Activated CD4-positive, alpha-beta memory T cell treated with anti-CD3 and anti-CD28 coated beads for 36 hours (primary cell): ENCODE results near the gene STAB1. TPM values are rescaled to one million over a fixed set of nuclear protein-coding genes. Genes with fewer than 3 reads are reported as not detected.

Source experiments
- CTCF ChIA-PET: fragments of 350-600 bp; sonication (Branson Sonifier 250); formaldehyde crosslinking; loops from one replicate; lab custom pipeline; 2021; ENCODE audit warnings: antibody characterized with exemption, inconsistent platforms; lab: Charles Lee
- POLR2A ChIA-PET: fragments of 350-600 bp; sonication (Branson Sonifier 250); formaldehyde crosslinking; loops from one replicate; lab custom pipeline; 2021; ENCODE audit warnings: antibody characterized with exemption; lab: Charles Lee
- DNase-seq: peaks from one replicate; pipeline ENCODE4 v3.0.0-alpha.2; 2020
- H3K27ac Mint-ChIP-seq: one replicate; pipeline ENCODE4 v1.8.0; 2021; ENCODE audit warnings: mixed read lengths
- H3K27me3 Mint-ChIP-seq: one replicate; pipeline ENCODE4 v1.8.0; 2021; ENCODE audit warnings: mixed read lengths
- H3K36me3 Mint-ChIP-seq: one replicate; pipeline ENCODE4 v1.8.0; 2021; ENCODE audit warnings: mixed read lengths
- H3K4me1 Mint-ChIP-seq: one replicate; pipeline ENCODE4 v1.8.0; 2021; ENCODE audit warnings: low read depth, mixed read lengths
- H3K4me3 Mint-ChIP-seq: one replicate; pipeline ENCODE4 v1.8.0; 2021; ENCODE audit warnings: mild to moderate bottlenecking, mixed read lengths
- H3K9me3 Mint-ChIP-seq: one replicate; pipeline ENCODE4 v1.8.0; 2021; ENCODE audit warnings: mixed read lengths
- intact Hi-C: fragments of 100-400 bp; cut with micrococcal nuclease; formaldehyde crosslinking; loops from one replicate; pipeline ENCODE4 v1.15.1; 2023
- total RNA-seq, 2 experiments: library from RNA; stranded (reverse); gene quantifications; one replicate each; pipeline ENCODE4 v1.2.3, GENCODE V29; 2021

The STAB1 gene
- total RNA-seq, 2 experiments from 2014 or later: 0.14 TPM; not detected in 1

DNA sequence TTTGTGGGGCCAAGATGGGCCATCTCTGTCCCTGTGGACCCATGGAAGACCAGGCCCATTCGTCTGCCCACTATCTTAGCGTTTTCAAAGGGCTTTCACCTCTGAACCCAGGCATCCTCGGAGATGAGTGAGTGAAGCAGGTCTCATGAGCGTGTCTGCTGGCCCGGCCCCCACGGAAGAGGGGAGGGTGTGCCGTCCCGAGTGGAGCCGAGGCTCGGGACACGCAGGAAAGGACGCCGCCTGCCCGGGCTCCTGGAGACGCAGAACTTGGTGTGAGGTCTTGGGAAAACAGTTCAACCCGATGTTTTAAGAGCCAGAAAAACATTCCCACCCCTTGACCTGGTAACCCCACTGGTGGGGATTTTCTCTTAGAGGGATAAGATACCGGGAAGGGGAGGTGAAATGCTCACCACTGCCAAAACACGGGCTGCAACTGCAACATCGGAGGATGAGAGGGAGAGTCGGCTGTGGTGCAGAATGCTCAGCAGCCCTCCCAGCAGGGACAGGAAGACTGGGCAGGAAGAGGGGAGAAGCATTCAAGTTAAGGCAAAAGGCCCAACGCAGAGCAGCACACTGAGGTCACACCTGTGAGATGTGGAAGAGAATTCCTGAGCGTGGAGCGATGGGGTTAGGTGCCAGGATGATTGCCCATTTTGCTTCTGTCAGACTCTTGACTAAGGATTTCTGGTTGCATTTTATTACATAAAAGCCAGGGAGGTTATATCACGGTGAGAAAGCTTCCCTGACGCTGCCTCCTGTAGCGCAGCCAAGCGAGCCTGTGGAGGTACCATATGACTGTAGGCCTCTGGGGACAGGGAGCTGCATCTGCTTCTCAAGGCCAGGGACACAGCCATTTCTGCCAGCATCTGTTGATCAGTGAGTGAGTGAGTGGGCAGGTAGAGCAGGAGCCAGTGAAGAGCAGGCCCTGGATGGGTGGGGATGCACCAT, 14.1 kb upstream of the STAB1 start:
- DNase-seq: no peak
- Mint-ChIP-seq H3K27ac (no peak overlapping the region), H3K4me3 (no peak overlapping the region), H3K27me3 (no peaks in the 10 kb centered on the region), H3K4me1 (no peaks in the 10 kb centered on the region), H3K36me3 (peaks cover 34% of the 10 kb centered on the region), H3K9me3 (no peaks in the 10 kb centered on the region)
- CTCF ChIA-PET: interaction anchor here (1.4 to 1.9 kb wide), 2 partner anchors 17 to 24 kb away, joined by 4 read pairs; no protein-coding TSS in a partner anchor
- intact Hi-C loops: no loop called here
- POLR2A ChIA-PET: no interaction called here

DNA sequence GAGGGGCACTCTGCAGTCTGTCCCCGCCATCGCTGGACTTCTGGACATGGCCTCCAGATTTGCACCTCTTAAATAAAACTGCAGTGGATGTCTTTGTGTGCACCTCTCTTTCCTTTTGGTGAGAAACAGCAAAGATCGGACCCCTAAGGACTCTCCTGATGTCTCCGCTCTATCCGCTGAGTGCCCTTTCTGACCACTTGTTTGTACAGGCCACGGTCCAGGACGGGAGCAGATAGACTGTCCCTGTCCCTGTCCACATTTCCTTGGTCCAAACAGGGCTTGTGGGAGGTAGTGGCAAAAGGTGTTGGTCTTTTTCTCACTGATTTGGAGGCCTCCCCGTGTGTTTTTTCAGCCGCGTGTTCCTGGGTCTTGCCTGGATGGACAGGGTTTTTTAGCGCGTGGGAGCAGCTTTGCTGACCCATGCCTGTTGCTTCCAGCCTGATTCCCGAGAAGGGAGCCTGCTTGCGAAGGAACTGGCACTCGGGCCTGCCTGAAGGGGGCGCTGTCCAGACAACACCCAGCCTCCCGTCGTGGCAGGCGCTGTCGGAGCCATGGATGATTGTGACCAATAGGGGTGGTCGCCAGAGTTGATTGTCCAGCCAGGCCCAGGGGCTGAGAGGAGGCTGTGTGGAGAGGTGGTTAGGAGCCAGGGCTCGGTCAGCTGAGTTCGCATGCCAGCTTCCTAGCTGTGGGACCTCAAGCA, 13.2 kb upstream of the STAB1 start:
- Mint-ChIP-seq H3K27me3 (no peaks in the 10 kb centered on the region), H3K4me1 (no peaks in the 10 kb centered on the region), H3K27ac (no peak overlapping the region), H3K4me3 (no peak overlapping the region), H3K9me3 (no peaks in the 10 kb centered on the region), H3K36me3 (peaks cover 34% of the 10 kb centered on the region)
- POLR2A ChIA-PET: no interaction called here
- intact Hi-C loops: no loop called here
- peak; percentile 26 for DNase-seq
- CTCF ChIA-PET: interaction anchor here (1.0 to 1.9 kb wide), 3 partner anchors 16 to 30 kb away, joined by 4 to 5 read pairs (median 4); no protein-coding TSS in a partner anchor

DNA sequence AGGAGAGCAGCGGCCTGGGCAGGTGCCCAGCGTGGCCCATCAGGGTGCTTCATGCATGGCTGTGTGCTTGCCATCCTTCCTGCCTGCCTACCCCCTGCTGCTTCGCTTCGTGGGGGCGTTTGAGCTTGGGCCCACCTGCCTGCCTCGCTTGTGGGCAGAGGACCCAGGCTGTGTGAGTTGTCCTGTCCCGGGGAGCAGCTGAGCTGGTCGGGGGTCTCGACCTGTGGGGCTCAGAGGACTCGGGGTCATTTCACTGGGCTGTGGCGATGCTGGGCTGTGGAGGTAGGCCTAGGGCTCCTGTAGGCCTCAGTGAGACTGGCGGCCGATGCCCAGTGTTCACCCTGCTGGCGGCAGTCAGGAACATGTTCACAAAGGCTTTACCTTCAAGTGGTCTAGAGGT, 12.1 kb upstream of the STAB1 start:
- POLR2A ChIA-PET: no interaction called here
- intact Hi-C loops: no loop called here
- CTCF ChIA-PET: interaction anchor here (0.6 to 1.9 kb wide), 2 partner anchors 15 to 199 kb away, joined by 3 to 4 read pairs; no protein-coding TSS in a partner anchor

DNA sequence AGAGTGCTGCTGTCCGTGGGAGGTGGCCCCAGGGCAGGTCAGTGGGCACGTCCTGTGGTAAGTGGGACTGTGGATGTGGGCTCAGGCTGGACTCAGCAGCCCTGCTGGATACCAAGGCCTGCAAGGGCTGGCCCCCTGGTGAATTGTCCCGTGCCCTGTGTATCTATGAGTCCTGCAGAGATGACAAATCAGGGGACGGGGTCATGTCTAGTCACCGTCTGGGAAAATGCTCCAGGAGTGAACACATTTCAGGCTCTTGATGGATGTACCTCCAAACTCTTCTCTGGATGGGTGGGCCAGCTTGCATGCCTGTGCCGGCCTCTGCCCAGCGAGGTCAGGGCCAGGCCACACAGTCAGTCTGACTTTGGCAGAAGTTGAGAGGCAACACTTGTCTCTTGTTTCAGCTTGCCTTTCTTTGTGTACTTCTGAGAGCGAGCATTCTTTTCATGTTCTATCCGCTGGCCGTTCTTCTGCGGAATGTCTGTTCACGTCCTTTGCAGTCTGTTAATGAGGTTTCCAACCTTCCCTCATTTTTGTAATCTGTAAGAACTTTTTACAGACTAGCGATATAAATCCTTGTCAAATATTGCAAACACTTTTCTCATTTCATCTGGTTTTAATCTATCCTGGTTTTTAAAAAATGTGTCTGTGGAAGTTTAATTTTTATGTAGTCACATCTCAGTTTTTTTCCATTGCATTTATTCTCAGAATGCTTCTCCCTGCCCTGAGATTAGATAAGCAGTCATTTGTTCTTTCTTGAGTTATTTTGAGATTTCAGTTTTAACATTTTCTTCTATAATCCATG, 11.4 kb upstream of the STAB1 start:
- Mint-ChIP-seq H3K4me1 (no peaks in the 10 kb centered on the region), H3K36me3 (peaks cover 33% of the 10 kb centered on the region), H3K9me3 (no peaks in the 10 kb centered on the region), H3K4me3 (no peak overlapping the region), H3K27me3 (no peaks in the 10 kb centered on the region), H3K27ac (no peak overlapping the region)
- intact Hi-C loops: no loop called here
- ChIA-PET POLR2A (no interaction called here), CTCF (no interaction called here)
- DNase-seq: no peak

More for the DNA sequence above, 12.1 kb upstream of the STAB1 start:
- Mint-ChIP-seq H3K9me3 (no peaks in the 10 kb centered on the region), H3K4me1 (no peaks in the 10 kb centered on the region), H3K27me3 (no peaks in the 10 kb centered on the region), H3K4me3 (no peak overlapping the region), H3K36me3 (peaks cover 33% of the 10 kb centered on the region), H3K27ac (no peak overlapping the region)
- DNase-seq: no peak

DNA sequence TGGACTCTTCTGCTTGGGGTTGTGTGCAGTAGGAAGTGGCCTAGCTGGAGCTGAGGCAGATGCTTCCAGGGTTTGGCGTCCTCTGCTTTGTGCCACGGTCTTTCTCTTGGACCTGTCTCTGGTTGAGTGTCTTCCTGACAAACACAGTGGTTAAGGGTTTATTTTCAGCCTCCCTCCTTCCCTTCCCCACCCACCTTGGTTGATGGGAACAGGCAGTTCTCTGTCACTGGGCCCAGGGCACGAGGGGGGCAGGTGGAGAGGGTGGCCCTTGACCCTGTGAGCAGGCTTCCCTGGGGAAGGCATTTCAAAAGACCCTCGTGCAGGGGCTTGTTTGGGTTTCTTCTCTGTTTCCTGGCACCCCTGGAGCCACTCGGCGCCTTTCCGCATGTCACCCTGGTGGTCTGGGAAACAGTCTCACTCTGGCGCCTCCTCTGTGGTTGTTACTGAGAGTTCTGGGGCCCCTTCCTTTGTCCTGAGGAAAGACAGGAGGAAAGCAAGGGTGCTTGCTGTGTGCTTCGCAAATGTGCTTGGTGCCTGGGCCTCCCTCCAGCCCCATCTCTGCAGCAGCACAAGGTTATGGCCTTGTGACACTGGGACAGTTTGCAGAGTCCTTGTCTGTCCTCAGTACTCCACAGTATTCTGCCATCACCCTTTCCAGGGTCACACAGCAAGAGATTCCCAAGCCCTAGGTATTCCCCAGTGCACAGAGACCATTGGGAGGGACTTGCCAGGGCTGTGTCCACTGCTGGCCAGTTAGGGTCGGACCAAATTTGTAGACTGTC, 10.3 kb upstream of the STAB1 start:
- Mint-ChIP-seq H3K4me3 (no peak overlapping the region), H3K36me3 (peaks cover 29% of the 10 kb centered on the region), H3K27me3 (no peaks in the 10 kb centered on the region), H3K9me3 (no peaks in the 10 kb centered on the region), H3K27ac (no peak overlapping the region), H3K4me1 (no peaks in the 10 kb centered on the region)
- POLR2A ChIA-PET: no interaction called here
- intact Hi-C loops: no loop called here
- DNase-seq: no peak
- CTCF ChIA-PET: no interaction called here

DNA sequence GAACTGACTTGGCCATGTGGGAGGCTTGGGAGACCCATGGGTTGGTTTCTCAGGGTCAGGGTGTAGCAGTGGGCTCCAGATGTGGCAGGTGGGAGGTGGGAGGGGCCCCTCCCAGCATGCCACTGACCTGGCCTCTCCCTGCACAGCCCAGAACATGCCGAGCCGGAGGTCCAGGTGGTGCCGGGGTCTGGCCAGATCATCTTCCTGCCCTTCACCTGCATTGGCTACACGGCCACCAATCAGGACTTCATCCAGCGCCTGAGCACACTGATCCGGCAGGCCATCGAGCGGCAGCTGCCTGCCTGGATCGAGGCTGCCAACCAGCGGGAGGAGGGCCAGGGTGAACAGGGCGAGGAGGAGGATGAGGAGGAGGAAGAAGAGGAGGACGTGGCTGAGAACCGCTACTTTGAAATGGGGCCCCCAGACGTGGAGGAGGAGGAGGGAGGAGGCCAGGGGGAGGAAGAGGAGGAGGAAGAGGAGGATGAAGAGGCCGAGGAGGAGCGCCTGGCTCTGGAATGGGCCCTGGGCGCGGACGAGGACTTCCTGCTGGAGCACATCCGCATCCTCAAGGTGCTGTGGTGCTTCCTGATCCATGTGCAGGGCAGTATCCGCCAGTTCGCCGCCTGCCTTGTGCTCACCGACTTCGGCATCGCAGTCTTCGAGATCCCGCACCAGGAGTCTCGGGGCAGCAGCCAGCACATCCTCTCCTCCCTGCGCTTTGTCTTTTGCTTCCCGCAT, 7.9 kb upstream of the STAB1 start:
- CTCF ChIA-PET: no interaction called here
- Mint-ChIP-seq H3K27ac (no peak overlapping the region), H3K27me3 (no peaks in the 10 kb centered on the region), H3K36me3 (peaks cover 29% of the 10 kb centered on the region), H3K4me1 (no peaks in the 10 kb centered on the region), H3K4me3 (no peak overlapping the region), H3K9me3 (no peaks in the 10 kb centered on the region)
- POLR2A ChIA-PET: no interaction called here
- no peak for DNase-seq
- intact Hi-C loops: no loop called here

DNA sequence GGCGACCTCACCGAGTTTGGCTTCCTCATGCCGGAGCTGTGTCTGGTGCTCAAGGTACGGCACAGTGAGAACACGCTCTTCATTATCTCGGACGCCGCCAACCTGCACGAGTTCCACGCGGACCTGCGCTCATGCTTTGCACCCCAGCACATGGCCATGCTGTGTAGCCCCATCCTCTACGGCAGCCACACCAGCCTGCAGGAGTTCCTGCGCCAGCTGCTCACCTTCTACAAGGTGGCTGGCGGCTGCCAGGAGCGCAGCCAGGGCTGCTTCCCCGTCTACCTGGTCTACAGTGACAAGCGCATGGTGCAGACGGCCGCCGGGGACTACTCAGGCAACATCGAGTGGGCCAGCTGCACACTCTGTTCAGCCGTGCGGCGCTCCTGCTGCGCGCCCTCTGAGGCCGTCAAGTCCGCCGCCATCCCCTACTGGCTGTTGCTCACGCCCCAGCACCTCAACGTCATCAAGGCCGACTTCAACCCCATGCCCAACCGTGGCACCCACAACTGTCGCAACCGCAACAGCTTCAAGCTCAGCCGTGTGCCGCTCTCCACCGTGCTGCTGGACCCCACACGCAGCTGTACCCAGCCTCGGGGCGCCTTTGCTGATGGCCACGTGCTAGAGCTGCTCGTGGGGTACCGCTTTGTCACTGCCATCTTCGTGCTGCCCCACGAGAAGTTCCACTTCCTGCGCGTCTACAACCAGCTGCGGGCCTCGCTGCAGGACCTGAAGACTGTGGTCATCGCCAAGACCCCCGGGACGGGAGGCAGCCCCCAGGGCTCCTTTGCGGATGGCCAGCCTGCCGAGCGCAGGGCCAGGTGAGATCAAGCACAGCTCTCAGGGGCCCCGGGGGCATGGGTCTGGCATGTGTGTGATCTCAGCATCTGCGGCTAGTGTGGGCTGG, 7.1 kb upstream of the STAB1 start:
- H3K4me3 Mint-ChIP-seq: no peak overlapping the region
- no peaks in the 10 kb centered on the region for H3K9me3 Mint-ChIP-seq
- ChIA-PET POLR2A (no interaction called here), CTCF (no interaction called here)
- no peak overlapping the region for H3K27ac Mint-ChIP-seq
- no peaks in the 10 kb centered on the region for H3K27me3 Mint-ChIP-seq
- peaks cover 35% of the 10 kb centered on the region for H3K36me3 Mint-ChIP-seq
- H3K4me1 Mint-ChIP-seq: no peaks in the 10 kb centered on the region
- DNase-seq: no peak
- intact Hi-C loops: no loop called here

DNA sequence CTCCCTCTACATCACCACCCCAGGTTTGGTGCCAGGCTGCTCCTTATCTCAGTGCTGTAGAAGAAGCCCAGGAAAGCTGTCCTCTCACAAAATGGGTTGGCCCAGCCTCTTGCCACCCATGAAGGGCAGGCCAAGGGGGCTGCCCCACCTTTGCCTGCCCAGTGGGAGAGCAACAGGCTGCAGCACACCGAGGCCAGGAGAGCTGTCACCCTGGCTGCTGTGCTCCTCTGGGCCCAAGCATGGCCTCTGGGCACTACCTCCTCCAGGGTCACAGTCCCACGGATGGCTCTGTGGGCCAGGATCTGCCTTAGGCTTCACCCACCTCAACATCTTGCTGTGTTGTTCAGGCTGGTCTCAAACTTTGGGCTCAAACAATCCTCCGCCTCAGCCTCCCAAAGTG, 6.4 kb upstream of the STAB1 start:
- Mint-ChIP-seq H3K27me3 (no peaks in the 10 kb centered on the region), H3K4me1 (no peaks in the 10 kb centered on the region), H3K4me3 (no peak overlapping the region), H3K36me3 (peaks cover 35% of the 10 kb centered on the region), H3K9me3 (no peaks in the 10 kb centered on the region), H3K27ac (no peak overlapping the region)
- POLR2A ChIA-PET: no interaction called here
- no peak for DNase-seq
- intact Hi-C loops: no loop called here
- CTCF ChIA-PET: no interaction called here

DNA sequence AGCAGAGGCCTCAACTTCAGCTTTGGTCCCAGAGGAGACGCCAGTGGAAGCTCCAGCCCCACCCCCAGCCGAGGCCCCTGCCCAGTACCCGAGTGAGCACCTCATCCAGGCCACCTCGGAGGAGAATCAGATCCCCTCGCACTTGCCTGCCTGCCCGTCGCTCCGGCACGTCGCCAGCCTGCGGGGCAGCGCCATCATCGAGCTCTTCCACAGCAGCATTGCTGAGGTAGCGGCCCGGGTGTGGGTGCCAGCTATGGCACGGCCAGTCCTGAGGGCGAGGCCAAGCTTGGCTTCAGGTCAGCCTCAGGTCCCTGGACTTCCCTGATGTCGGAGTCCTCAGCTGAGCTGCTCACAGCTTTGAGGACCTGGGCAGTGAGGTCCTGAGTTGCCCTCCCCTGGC, 5.7 kb upstream of the STAB1 start:
- Mint-ChIP-seq H3K27ac (no peak overlapping the region), H3K4me1 (no peaks in the 10 kb centered on the region), H3K4me3 (no peak overlapping the region), H3K36me3 (peaks cover 35% of the 10 kb centered on the region), H3K27me3 (no peaks in the 10 kb centered on the region), H3K9me3 (no peaks in the 10 kb centered on the region)
- intact Hi-C loops: no loop called here
- DNase-seq: no peak
- CTCF ChIA-PET: no interaction called here
- POLR2A ChIA-PET: no interaction called here
